ENCODE measurements around the gene CERS6. TPM values are rescaled to one million over a fixed set of nuclear protein-coding genes. Genes with fewer than 3 reads are reported as not detected.

Gene CERS6
- total RNA-seq, 2 donors from 2014 or later: 12.5 to 16.3 TPM

DNA sequence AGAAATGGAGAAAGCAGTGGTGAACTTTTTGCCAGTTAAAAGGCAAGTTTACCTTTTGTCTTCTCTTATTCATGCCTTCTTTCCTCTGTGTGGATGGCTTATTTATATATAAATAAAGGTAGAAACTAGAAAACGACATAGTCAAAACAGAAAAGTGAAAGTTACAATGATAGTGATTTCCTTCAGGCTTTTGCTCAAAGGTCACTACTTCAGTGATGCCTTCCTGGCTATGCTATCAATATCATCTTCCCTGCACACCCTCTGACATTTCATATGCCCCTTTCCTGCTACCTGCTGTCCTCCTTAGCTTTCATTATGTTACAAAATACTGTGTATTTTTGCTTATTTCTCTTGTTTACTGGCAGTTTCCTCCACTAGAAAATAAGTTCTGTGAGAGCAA lies 214.4 kb downstream of the CERS6 start:
- H3K27ac ChIP-seq: no peak overlapping the region
- DNase-seq: no peak
- no peak for ATAC-seq
- H3K4me1 ChIP-seq: no peaks in the 10 kb centered on the region
- H3K27me3 ChIP-seq: no peaks in the 10 kb centered on the region
- no peak overlapping the region for H3K4me3 ChIP-seq
- intact Hi-C loops (cut with DNase I): no loop called here
- H3K9me3 ChIP-seq: no peaks in the 10 kb centered on the region
- 75 to 78% methylated on average over 1 of the region's 1 CpG for WGBS, 2 donors
- TF ChIP-seq, protein P1, sequence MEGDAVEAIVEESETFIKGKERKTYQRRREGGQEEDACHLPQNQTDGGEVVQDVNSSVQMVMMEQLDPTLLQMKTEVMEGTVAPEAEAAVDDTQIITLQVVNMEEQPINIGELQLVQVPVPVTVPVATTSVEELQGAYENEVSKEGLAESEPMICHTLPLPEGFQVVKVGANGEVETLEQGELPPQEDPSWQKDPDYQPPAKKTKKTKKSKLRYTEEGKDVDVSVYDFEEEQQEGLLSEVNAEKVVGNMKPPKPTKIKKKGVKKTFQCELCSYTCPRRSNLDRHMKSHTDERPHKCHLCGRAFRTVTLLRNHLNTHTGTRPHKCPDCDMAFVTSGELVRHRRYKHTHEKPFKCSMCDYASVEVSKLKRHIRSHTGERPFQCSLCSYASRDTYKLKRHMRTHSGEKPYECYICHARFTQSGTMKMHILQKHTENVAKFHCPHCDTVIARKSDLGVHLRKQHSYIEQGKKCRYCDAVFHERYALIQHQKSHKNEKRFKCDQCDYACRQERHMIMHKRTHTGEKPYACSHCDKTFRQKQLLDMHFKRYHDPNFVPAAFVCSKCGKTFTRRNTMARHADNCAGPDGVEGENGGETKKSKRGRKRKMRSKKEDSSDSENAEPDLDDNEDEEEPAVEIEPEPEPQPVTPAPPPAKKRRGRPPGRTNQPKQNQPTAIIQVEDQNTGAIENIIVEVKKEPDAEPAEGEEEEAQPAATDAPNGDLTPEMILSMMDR (IDR thresholded peaks at IDR 0.05): no peak
- TF ChIP-seq POLR2A (IDR thresholded peaks at IDR 0.05): no peak
- H3K36me3 ChIP-seq (replicated peaks in 1 of 2; ENCODE audit: insufficient read depth in 1 of 2, low read depth in 2 of 2): no peaks in the 10 kb centered on the region

DNA sequence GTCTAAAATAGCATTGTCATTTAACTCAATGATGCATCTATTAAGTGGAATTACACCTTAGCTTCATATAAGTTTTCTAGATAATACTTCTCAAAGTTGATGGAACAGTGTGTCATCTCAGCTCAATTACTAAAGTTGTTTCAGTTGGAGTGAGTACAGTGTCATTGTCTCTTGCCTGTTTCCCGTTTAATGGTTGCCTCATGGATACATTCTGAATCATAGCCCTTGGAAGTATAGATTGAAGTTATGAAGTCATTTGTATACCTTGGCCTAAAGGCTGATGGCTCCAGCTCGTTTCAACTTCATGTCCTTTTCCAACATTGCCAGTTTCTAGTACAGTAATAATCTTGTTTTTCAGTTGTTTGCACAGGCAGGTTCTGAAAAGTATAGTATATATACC lies 215.9 kb downstream of the CERS6 start:
- intact Hi-C loops (cut with DNase I): no loop called here
- Histone ChIP-seq H3K4me1 (no peaks in the 10 kb centered on the region), H3K27ac (no peak overlapping the region), H3K4me3 (no peak overlapping the region), H3K9me3 (no peaks in the 10 kb centered on the region), H3K27me3 (no peaks in the 10 kb centered on the region), H3K36me3 (replicated peaks in 1 of 2; ENCODE audit: insufficient read depth in 1 of 2, low read depth in 2 of 2) (no peaks in the 10 kb centered on the region)
- ATAC-seq (no peak), DNase-seq (no peak)
- no peak for TF ChIP-seq POLR2A (IDR thresholded peaks at IDR 0.05)
- TF ChIP-seq, protein P1 (IDR thresholded peaks at IDR 0.05): no peak
- WGBS, 2 donors: 72 to 80% methylated on average over 2 of the region's 2 CpGs

GRCh38 chr2:168673265-168674189 lies 217.5 kb downstream of the CERS6 start:
- intact Hi-C loops (cut with DNase I): no loop called here
- WGBS, 2 donors: 86 to 87% methylated on average over 10 of the region's 10 CpGs
- Histone ChIP-seq H3K36me3 (replicated peaks in 1 of 2; ENCODE audit: insufficient read depth in 1 of 2, low read depth in 2 of 2) (no peaks in the 10 kb centered on the region), H3K9me3 (no peaks in the 10 kb centered on the region), H3K27ac (no peak overlapping the region), H3K4me3 (no peak overlapping the region), H3K4me1 (no peaks in the 10 kb centered on the region), H3K27me3 (no peaks in the 10 kb centered on the region)
- ATAC-seq (no peak), DNase-seq (no peak)
- TF ChIP-seq, protein P1 (IDR thresholded peaks at IDR 0.05): no peak
- no peak for TF ChIP-seq POLR2A (IDR thresholded peaks at IDR 0.05)

DNA sequence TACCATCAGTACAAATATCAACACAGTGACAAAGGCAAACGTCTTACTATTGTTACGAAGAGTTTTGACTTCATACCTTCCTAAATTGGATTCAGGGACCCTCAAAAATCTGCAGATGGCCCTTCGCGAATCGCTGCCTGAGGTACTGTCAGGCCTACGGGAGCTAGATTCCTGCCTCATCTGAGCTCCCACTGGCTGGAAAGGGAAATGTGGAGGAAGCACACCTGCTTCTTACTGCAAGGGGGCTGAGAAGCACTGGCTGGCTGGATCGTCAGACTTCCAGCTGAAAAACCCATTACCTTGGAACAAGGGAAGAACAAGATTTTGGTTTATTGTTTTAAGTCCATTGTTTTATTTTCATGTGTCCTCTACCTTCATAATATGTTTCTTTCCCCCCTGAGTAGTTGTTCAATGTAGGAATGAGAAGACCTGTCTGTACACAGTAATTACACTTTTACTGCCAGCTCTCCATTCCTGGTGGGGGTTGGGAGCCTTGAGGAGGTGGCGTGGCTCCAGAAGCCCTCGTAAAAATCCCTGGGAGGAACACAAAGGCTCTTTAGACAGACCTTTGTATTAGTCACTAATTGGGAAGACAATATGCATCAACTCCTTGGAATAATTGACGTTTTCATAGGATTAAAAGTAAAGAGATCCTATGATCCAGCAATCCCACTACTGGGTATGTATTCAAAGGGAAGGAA lies 222.2 kb downstream of the CERS6 start:
- Histone ChIP-seq H3K27me3 (no peaks in the 10 kb centered on the region), H3K4me3 (no peak overlapping the region), H3K27ac (no peak overlapping the region), H3K4me1 (no peaks in the 10 kb centered on the region), H3K9me3 (no peaks in the 10 kb centered on the region), H3K36me3 (replicated peaks in 1 of 2; ENCODE audit: insufficient read depth in 1 of 2, low read depth in 2 of 2) (no peaks in the 10 kb centered on the region)
- no peak for ATAC-seq
- WGBS, 2 donors: 92 to 94% methylated on average over 10 of the region's 10 CpGs
- intact Hi-C loops (cut with DNase I): no loop called here
- DNase-seq: no peak
- TF ChIP-seq, protein P1 (IDR thresholded peaks at IDR 0.05): no peak
- TF ChIP-seq POLR2A (IDR thresholded peaks at IDR 0.05): no peak

Measured in body of pancreas (tissue), 4 donors.